HG03095 (cell line): ENCODE measurements around the gene PHKG2.

Experiments
- ATAC-seq: cut with Tn5 transposase; IDR thresholded peaks from one replicate; pipeline ENCODE4 v1.9.1; 2021; ENCODE audit warnings: moderate library complexity; ENCODE audit not compliant: unreplicated experiment

The PHKG2 gene

GRCh38 chr16:30793508-30794069 is 45.4 kb downstream of the PHKG2 start:
- no peak for ATAC-seq

DNA sequence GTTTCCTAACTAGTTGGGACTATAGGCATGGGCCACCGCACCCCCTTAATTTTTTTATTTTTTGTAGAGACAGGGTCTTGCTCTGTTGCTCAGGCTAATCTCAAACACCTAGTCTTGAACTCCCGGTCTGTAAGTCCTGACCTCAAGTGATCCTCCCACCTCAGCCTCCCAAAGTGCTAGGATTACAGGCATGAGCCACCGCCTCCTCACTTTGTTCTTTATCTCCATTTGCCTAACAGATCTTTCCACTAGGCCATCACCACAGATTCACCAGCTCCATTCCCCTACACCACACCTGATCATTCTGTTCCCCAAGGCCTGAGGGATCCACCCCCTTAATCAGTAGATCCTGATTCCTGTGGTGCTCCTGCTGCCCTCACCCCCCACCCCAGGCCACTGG is 46.4 kb downstream of the PHKG2 start:
- no peak for ATAC-seq

- ATAC-seq: no peak
These were observed 49.6 kb downstream of the PHKG2 start for GRCh38 chr16:30797670-30798309.
